Common myeloid progenitor, CD34-positive (primary cell): ENCODE data around the gene IGF1R.

Experiments
- CTCF ChIA-PET: fragments of 350-600 bp; sonication (Branson Sonifier 250); formaldehyde crosslinking; loops from one replicate; lab custom pipeline; 2021; ENCODE audit warnings: antibody characterized with exemption; lab: Charles Lee
- POLR2A ChIA-PET: fragments of 350-600 bp; sonication (Branson Sonifier 250); formaldehyde crosslinking; loops from one replicate; lab custom pipeline; 2021; ENCODE audit warnings: antibody characterized with exemption; lab: Charles Lee
- DNase-seq, 3 donors: peaks; one replicate each; pipeline versions ENCODE4 v3.0.0 to v3.0.0-alpha.2; 2013
- H3K27ac ChIP-seq, 2 experiments: 1 replicate in 1 of 2; 2 replicates in 1 of 2; pipeline ENCODE4 v1.7.0; 2013; ENCODE audit warnings: inconsistent platforms in 2 of 2, low read length in 2 of 2, mild to moderate bottlenecking in 2 of 2, low read depth in 1 of 2, moderate library complexity in 1 of 2; ENCODE audit not compliant: severe bottlenecking in 2 of 2, insufficient read depth in 1 of 2, poor library complexity in 1 of 2
- H3K27me3 ChIP-seq, 5 experiments: replicated peaks in 2 of 5; 1 replicate in 3 of 5; 2 replicates in 2 of 5; pipeline versions ENCODE4 v1.6.1 to v1.7.0; 2013; ENCODE audit warnings: low read length in 4 of 5, mild to moderate bottlenecking in 2 of 5, moderate library complexity in 2 of 5, inconsistent platforms in 1 of 5; ENCODE audit not compliant: insufficient read depth in 5 of 5, control insufficient read depth in 4 of 5
- H3K36me3 ChIP-seq, 4 experiments: 1 replicate in 2 of 4; 2 replicates in 2 of 4; pipeline versions ENCODE4 v1.6.1 to v1.7.0; 2013; ENCODE audit warnings: low read length in 3 of 4, control low read depth in 1 of 4, mild to moderate bottlenecking in 1 of 4; ENCODE audit not compliant: control insufficient read depth in 4 of 4, insufficient read depth in 4 of 4
- H3K4me1 ChIP-seq, 4 experiments: 1 replicate in 3 of 4; 2 replicates in 1 of 4; pipeline versions ENCODE4 v1.6.1 to v1.7.1; 2013; ENCODE audit warnings: low read length in 3 of 4, mild to moderate bottlenecking in 3 of 4, control low read depth in 1 of 4, inconsistent platforms in 1 of 4, moderate library complexity in 1 of 4; ENCODE audit not compliant: control insufficient read depth in 4 of 4, insufficient read depth in 4 of 4; ENCODE audit errors: control extremely low read depth in 1 of 4
- H3K4me3 ChIP-seq, 7 experiments: 1 replicate in 4 of 7; 2 replicates in 3 of 7; pipeline versions ENCODE4 v1.5.1 to v1.7.0; 2013; ENCODE audit warnings: mild to moderate bottlenecking in 7 of 7, low read length in 6 of 7, moderate library complexity in 6 of 7, inconsistent platforms in 2 of 7, low read depth in 2 of 7, control low read depth in 1 of 7; ENCODE audit not compliant: insufficient read depth in 4 of 7, control insufficient read depth in 1 of 7; ENCODE audit errors: extremely low read depth in 1 of 7
- H3K9me3 ChIP-seq, 5 experiments: 1 replicate in 4 of 5; 2 replicates in 1 of 5; pipeline versions ENCODE4 v1.6.1 to v1.7.1; 2013; ENCODE audit warnings: low read length in 4 of 5, mild to moderate bottlenecking in 2 of 5, inconsistent platforms in 1 of 5, low read depth in 1 of 5, moderate library complexity in 1 of 5; ENCODE audit not compliant: control insufficient read depth in 4 of 5, insufficient read depth in 2 of 5; ENCODE audit errors: control extremely low read depth in 1 of 5
- WGBS: methylation state at CpG from one replicate; pipeline ENCODE4 v1.1.5; 2013; ENCODE audit not compliant: insufficient coverage; 5-methylcytosine and 5-hydroxymethylcytosine counted together

The IGF1R gene

GRCh38 chr15:98684995-98685525 lies 36.7 kb downstream of the IGF1R start:
- ChIA-PET CTCF (interaction anchor here (1.0 to 2.2 kb wide), 4 partner anchors 10 to 34 kb away, joined by 3 to 11 read pairs (median 3); no protein-coding TSS in a partner anchor), POLR2A (no interaction called here)
- Histone ChIP-seq H3K4me1 (peaks cover 0 to 40% (median 21%) of the 10 kb centered on the region in 4 experiments), H3K27me3 (no peaks in the 10 kb centered on the region), H3K27ac (no peak overlapping the region), H3K4me3 (no peak overlapping the region), H3K36me3 (no peaks in the 10 kb centered on the region), H3K9me3 (no peaks in the 10 kb centered on the region)
- 92% methylated on average over 2 of the region's 5 CpGs for WGBS
- DNase-seq, result no peak

GRCh38 chr15:98686983-98687382 lies 38.6 kb downstream of the IGF1R start:
- H3K4me1 ChIP-seq, result peaks cover 0 to 40% (median 21%) of the 10 kb centered on the region in 4 experiments
- 97% methylated on average over 5 of the region's 5 CpGs for WGBS
- no peak overlapping the region for H3K27ac ChIP-seq
- H3K9me3 ChIP-seq, result no peaks in the 10 kb centered on the region
- ChIA-PET CTCF (interaction anchor here (1.3 kb wide), 1 partner anchor 93 kb away, joined by 3 read pairs; no protein-coding TSS in a partner anchor), POLR2A (no interaction called here)
- DNase-seq, result no peak
- no peak overlapping the region for H3K4me3 ChIP-seq
- no peaks in the 10 kb centered on the region for H3K27me3 ChIP-seq
- no peaks in the 10 kb centered on the region for H3K36me3 ChIP-seq

- POLR2A ChIA-PET, result no interaction called here
- no peak overlapping the region for H3K27ac ChIP-seq
- WGBS, result 95% methylated on average over 4 of the region's 5 CpGs
Observed at GRCh38 chr15:98689431-98689861, 41.1 kb downstream of the IGF1R start.

GRCh38 chr15:98690272-98690950 lies 42.1 kb downstream of the IGF1R start:
- Histone ChIP-seq H3K4me1 (peaks cover 0 to 20% (median 11%) of the 10 kb centered on the region in 4 experiments), H3K27ac (no peak overlapping the region), H3K4me3 (no peak overlapping the region), H3K27me3 (no peaks in the 10 kb centered on the region), H3K36me3 (no peaks in the 10 kb centered on the region), H3K9me3 (no peaks in the 10 kb centered on the region)
- WGBS, result 100% methylated on average over 3 of the region's 6 CpGs
- POLR2A ChIA-PET, result no interaction called here
- CTCF ChIA-PET, result no interaction called here
- DNase-seq, result no peak

More at GRCh38 chr15:98689431-98689861, 41.1 kb downstream of the IGF1R start:
- CTCF ChIA-PET, result interaction anchor here (1.2 to 1.6 kb wide), 3 partner anchors 13 to 16 kb away, joined by 3 to 5 read pairs (median 4); no protein-coding TSS in a partner anchor
- Histone ChIP-seq H3K4me3 (no peak overlapping the region), H3K36me3 (no peaks in the 10 kb centered on the region), H3K4me1 (peaks cover 0 to 27% (median 14%) of the 10 kb centered on the region in 4 experiments), H3K9me3 (no peaks in the 10 kb centered on the region), H3K27me3 (no peaks in the 10 kb centered on the region)
- no peak for DNase-seq

GRCh38 chr15:98692213-98692612 lies 43.9 kb downstream of the IGF1R start:
- H3K36me3 ChIP-seq, result no peaks in the 10 kb centered on the region
- peaks cover 0 to 14% (median 10%) of the 10 kb centered on the region in 4 experiments for H3K4me1 ChIP-seq
- ChIA-PET POLR2A (no interaction called here), CTCF (interaction anchor here (1.2 to 1.6 kb wide), 4 partner anchors 8 to 34 kb away, joined by 3 to 8 read pairs (median 4); no protein-coding TSS in a partner anchor)
- no peak overlapping the region for H3K4me3 ChIP-seq
- no peaks in the 10 kb centered on the region for H3K27me3 ChIP-seq
- WGBS, result 90% methylated on average over 2 of the region's 2 CpGs
- H3K27ac ChIP-seq, result no peak overlapping the region
- DNase-seq, result no peak
- H3K9me3 ChIP-seq, result no peaks in the 10 kb centered on the region

- 100% methylated on average over 4 of the region's 6 CpGs for WGBS
Observed at GRCh38 chr15:98694161-98694560, 45.8 kb downstream of the IGF1R start.

GRCh38 chr15:98698792-98699191 lies 50.5 kb downstream of the IGF1R start:
- POLR2A ChIA-PET, result no interaction called here
- no peak overlapping the region for H3K27ac ChIP-seq
- no peaks in the 10 kb centered on the region for H3K9me3 ChIP-seq
- DNase-seq, result no peak
- WGBS, result 94% methylated on average over 2 of the region's 2 CpGs
- no peaks in the 10 kb centered on the region for H3K36me3 ChIP-seq
- CTCF ChIA-PET, result no interaction called here
- H3K4me1 ChIP-seq, result peaks cover 5 to 13% (median 12%) of the 10 kb centered on the region in 4 experiments
- H3K27me3 ChIP-seq, result no peaks in the 10 kb centered on the region
- no peak overlapping the region for H3K4me3 ChIP-seq

More at GRCh38 chr15:98694161-98694560, 45.8 kb downstream of the IGF1R start:
- Histone ChIP-seq H3K27me3 (no peaks in the 10 kb centered on the region), H3K4me3 (no peak overlapping the region), H3K9me3 (no peaks in the 10 kb centered on the region), H3K36me3 (no peaks in the 10 kb centered on the region), H3K27ac (no peak overlapping the region), H3K4me1 (no peaks in the 10 kb centered on the region)
- CTCF ChIA-PET, result interaction anchor here (1.0 kb wide), 1 partner anchor 22 kb away, joined by 3 read pairs; no protein-coding TSS in a partner anchor
- no peak for DNase-seq
- POLR2A ChIA-PET, result no interaction called here
